DOHH2 (cell line): Measurements from ENCODE around the gene SMG6.

Source experiments
- CTCF ChIP-seq: fragments of 200-600 bp; sonication (generic); IDR thresholded peaks from one replicate; pipeline ENCODE4 v1.5.1; 2014; ENCODE audit warnings: antibody characterized with exemption, mild to moderate bottlenecking, low read depth, low read length; ENCODE audit not compliant: poor library complexity, severe bottlenecking
- EZH2phosphoT487 ChIP-seq: fragments of 200-600 bp; sonication (generic); IDR thresholded peaks from 2 replicates; pipeline ENCODE4 v1.6.1; 2017; ENCODE audit warnings: borderline replicate concordance, mild to moderate bottlenecking, antibody characterized with exemption, low read length, moderate library complexity, mixed read lengths

DNA sequence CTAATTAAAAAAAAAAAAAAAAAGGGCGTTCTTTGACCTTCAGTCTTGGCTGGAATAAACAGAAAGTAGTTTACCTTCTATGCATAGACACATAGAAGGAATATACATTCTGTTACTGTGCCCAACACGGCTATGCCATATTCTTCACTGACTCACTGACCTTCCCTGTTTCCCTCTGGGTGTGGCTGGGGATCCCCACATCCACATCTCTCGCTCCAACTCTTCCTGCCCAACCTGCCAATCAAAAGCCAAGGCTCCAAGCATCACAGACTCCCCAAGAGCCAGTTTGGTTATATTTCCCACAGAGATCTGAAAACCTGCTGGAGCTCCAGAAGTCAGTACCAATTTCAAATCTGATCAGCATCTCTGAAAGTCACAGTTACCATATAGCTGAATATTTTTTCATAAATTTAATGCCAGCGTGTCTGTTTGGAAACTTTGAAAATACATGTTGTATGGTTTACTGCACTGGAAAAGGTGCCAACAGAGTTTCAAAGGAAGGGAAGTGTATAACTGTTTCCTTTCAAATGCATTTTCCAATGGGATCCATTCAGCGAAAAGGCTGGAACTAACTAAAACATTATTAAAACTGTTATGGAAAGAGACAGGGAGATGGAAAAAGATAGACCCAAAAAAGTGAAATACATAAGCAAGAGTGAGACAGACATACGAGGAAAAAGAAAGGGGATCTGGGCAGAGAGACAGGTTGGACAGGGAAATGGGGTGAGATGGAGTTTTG lies 91.8 kb downstream of the SMG6 start:
- no peak for TF ChIP-seq CTCF
- no peak for TF ChIP-seq EZH2phosphoT487
